HUES6 (cell line): ENCODE measurements around the gene PCSK9.

Source experiments
- H3K27ac ChIP-seq: 2 replicates; pipeline ENCODE4 v1.7.0; 2013; ENCODE audit warnings: low read depth, mild to moderate bottlenecking, low read length, inconsistent platforms
- H3K27me3 ChIP-seq: 2 replicates; pipeline ENCODE4 v1.6.1; 2013; ENCODE audit warnings: low read length; ENCODE audit not compliant: control insufficient read depth, insufficient read depth
- H3K36me3 ChIP-seq: 2 replicates; pipeline ENCODE4 v1.6.1; 2013; ENCODE audit warnings: low read length; ENCODE audit not compliant: control insufficient read depth, insufficient read depth
- H3K4me1 ChIP-seq: 2 replicates; pipeline ENCODE4 v1.6.1; 2013; ENCODE audit warnings: low read length; ENCODE audit not compliant: control insufficient read depth, insufficient read depth
- H3K4me3 ChIP-seq: 2 replicates; pipeline ENCODE4 v1.5.1; 2013; ENCODE audit warnings: low read depth, low read length
- H3K9ac ChIP-seq: one replicate; pipeline ENCODE4 v1.6.1; 2013; ENCODE audit warnings: mild to moderate bottlenecking, low read length
- H3K9me3 ChIP-seq: 2 replicates; pipeline ENCODE4 v1.6.1; 2013; ENCODE audit warnings: low read depth, low read length; ENCODE audit not compliant: control insufficient read depth, insufficient read depth

PCSK9 gene

GRCh38 chr1:54996869-54997710 lies 42.3 kb upstream of the PCSK9 start:
- H3K9ac ChIP-seq = no peak overlapping the region
- H3K36me3 ChIP-seq = no peaks in the 10 kb centered on the region
- no peak overlapping the region for H3K27ac ChIP-seq
- peaks cover 39% of the 10 kb centered on the region for H3K4me1 ChIP-seq
- H3K27me3 ChIP-seq = peaks cover 65% of the 10 kb centered on the region
- no peaks in the 10 kb centered on the region for H3K9me3 ChIP-seq
- H3K4me3 ChIP-seq = peak overlapping the region; percentile 55

- Histone ChIP-seq H3K4me1 (peaks cover 39% of the 10 kb centered on the region), H3K9me3 (no peaks in the 10 kb centered on the region)
Measured at GRCh38 chr1:54997711-54997986, 41.7 kb upstream of the PCSK9 start.

GRCh38 chr1:54998100-54998499 lies 41.2 kb upstream of the PCSK9 start:
- Histone ChIP-seq H3K36me3 (no peaks in the 10 kb centered on the region), H3K27ac (no peak overlapping the region), H3K9ac (no peak overlapping the region), H3K27me3 (peaks cover 70% of the 10 kb centered on the region), H3K4me3 (no peak overlapping the region), H3K9me3 (no peaks in the 10 kb centered on the region), H3K4me1 (peaks cover 39% of the 10 kb centered on the region)

More at GRCh38 chr1:54997711-54997986, 41.7 kb upstream of the PCSK9 start:
- no peak overlapping the region for H3K27ac ChIP-seq
- no peak overlapping the region for H3K9ac ChIP-seq
- H3K27me3 ChIP-seq = peaks cover 70% of the 10 kb centered on the region
- H3K4me3 ChIP-seq = peak overlapping the region; percentile 55; the same call in 1 of the 2 replicates
- H3K36me3 ChIP-seq = no peaks in the 10 kb centered on the region

GRCh38 chr1:54998677-54999076 lies 40.7 kb upstream of the PCSK9 start, which contains the start of gene BSND:
Gene BSND (plus strand): TSS chr1:54998933. CDS start chr1:54999187, 254 bp downstream.
- Histone ChIP-seq H3K27me3 (peaks cover 70% of the 10 kb centered on the region), H3K4me1 (peaks cover 39% of the 10 kb centered on the region), H3K36me3 (no peaks in the 10 kb centered on the region), H3K4me3 (no peak within 1 kb of the TSS), H3K9me3 (no peaks in the 10 kb centered on the region), H3K27ac (no peak within 1 kb of the TSS), H3K9ac (no peak within 1 kb of the TSS)

GRCh38 chr1:55000110-55001085 lies 39.0 kb upstream of the PCSK9 start:
- no peaks in the 10 kb centered on the region for H3K9me3 ChIP-seq
- H3K36me3 ChIP-seq = no peaks in the 10 kb centered on the region
- H3K4me1 ChIP-seq = peaks cover 26% of the 10 kb centered on the region
- no peak overlapping the region for H3K4me3 ChIP-seq
- H3K27ac ChIP-seq = no peak overlapping the region
- no peak overlapping the region for H3K9ac ChIP-seq
- H3K27me3 ChIP-seq = peaks cover 65% of the 10 kb centered on the region

GRCh38 chr1:55001311-55001710 lies 38.0 kb upstream of the PCSK9 start:
- H3K36me3 ChIP-seq = no peaks in the 10 kb centered on the region
- H3K9ac ChIP-seq = no peak overlapping the region
- peaks cover 25% of the 10 kb centered on the region for H3K4me1 ChIP-seq
- no peaks in the 10 kb centered on the region for H3K9me3 ChIP-seq
- no peak overlapping the region for H3K27ac ChIP-seq
- no peak overlapping the region for H3K4me3 ChIP-seq
- peaks cover 58% of the 10 kb centered on the region for H3K27me3 ChIP-seq

- Histone ChIP-seq H3K27ac (no peak overlapping the region), H3K9me3 (no peaks in the 10 kb centered on the region), H3K9ac (no peak overlapping the region), H3K27me3 (peaks cover 47% of the 10 kb centered on the region), H3K4me1 (peaks cover 14% of the 10 kb centered on the region; the same call in 1 of the 2 replicates), H3K36me3 (no peaks in the 10 kb centered on the region), H3K4me3 (no peak overlapping the region)
Measured at GRCh38 chr1:55002686-55003085, 36.7 kb upstream of the PCSK9 start.

- Histone ChIP-seq H3K27ac (no peak overlapping the region), H3K4me3 (no peak overlapping the region), H3K4me1 (peaks cover 6% of the 10 kb centered on the region), H3K9ac (no peak overlapping the region), H3K27me3 (peaks cover 20% of the 10 kb centered on the region), H3K36me3 (no peaks in the 10 kb centered on the region), H3K9me3 (peaks cover 14% of the 10 kb centered on the region; the same call in 1 of the 2 replicates)
Measured at GRCh38 chr1:55005351-55006140, 33.8 kb upstream of the PCSK9 start.

GRCh38 chr1:55006931-55007330 lies 32.4 kb upstream of the PCSK9 start:
- no peaks in the 10 kb centered on the region for H3K36me3 ChIP-seq
- H3K27ac ChIP-seq = no peak overlapping the region
- H3K9me3 ChIP-seq = peaks cover 14% of the 10 kb centered on the region; the same call in 1 of the 2 replicates
- H3K27me3 ChIP-seq = peaks cover 7% of the 10 kb centered on the region
- no peak overlapping the region for H3K9ac ChIP-seq
- peaks cover 15% of the 10 kb centered on the region for H3K4me1 ChIP-seq
- H3K4me3 ChIP-seq = no peak overlapping the region

- Histone ChIP-seq H3K36me3 (no peaks in the 10 kb centered on the region), H3K9me3 (peaks cover 14% of the 10 kb centered on the region; the same call in 1 of the 2 replicates), H3K9ac (no peak overlapping the region), H3K4me3 (no peak overlapping the region), H3K27me3 (peaks cover under 1% of the 10 kb centered on the region; the same call in 1 of the 2 replicates), H3K27ac (no peak overlapping the region), H3K4me1 (peaks cover 15% of the 10 kb centered on the region)
Measured at GRCh38 chr1:55007625-55008024, 31.7 kb upstream of the PCSK9 start.
